GM21390 (cell line): ENCODE data around the gene POLN.
"Not testable (repeated sequence)": the region's sequence is repeated elsewhere in the genome, so short reads cannot be mapped to it uniquely, and the experiment has no call there.

ENCODE experiments used
- ATAC-seq: cut with Tn5 transposase; IDR thresholded peaks from one replicate; pipeline ENCODE4 v1.9.1; 2021; ENCODE audit not compliant: unreplicated experiment

The POLN gene

DNA sequence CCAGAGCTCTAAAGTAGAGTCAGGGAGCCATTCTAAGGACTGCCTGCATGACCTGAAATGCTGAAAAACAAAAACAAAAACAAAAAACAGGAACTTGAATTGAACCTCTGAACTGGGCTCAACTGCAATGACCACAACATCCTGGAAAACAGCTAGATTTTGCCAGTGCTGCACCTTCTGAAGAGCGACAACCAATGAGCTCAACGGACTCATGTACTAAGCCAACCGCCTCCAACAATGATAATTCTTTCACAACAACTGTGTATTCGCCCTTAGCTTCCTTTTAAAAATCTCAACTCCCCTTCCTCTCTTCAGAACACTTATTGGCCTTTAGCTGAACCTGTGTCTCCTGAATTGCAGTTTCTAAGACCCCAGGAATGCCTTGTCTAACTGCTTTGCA is 69.8 kb downstream of the POLN start:
- no peak for ATAC-seq

DNA sequence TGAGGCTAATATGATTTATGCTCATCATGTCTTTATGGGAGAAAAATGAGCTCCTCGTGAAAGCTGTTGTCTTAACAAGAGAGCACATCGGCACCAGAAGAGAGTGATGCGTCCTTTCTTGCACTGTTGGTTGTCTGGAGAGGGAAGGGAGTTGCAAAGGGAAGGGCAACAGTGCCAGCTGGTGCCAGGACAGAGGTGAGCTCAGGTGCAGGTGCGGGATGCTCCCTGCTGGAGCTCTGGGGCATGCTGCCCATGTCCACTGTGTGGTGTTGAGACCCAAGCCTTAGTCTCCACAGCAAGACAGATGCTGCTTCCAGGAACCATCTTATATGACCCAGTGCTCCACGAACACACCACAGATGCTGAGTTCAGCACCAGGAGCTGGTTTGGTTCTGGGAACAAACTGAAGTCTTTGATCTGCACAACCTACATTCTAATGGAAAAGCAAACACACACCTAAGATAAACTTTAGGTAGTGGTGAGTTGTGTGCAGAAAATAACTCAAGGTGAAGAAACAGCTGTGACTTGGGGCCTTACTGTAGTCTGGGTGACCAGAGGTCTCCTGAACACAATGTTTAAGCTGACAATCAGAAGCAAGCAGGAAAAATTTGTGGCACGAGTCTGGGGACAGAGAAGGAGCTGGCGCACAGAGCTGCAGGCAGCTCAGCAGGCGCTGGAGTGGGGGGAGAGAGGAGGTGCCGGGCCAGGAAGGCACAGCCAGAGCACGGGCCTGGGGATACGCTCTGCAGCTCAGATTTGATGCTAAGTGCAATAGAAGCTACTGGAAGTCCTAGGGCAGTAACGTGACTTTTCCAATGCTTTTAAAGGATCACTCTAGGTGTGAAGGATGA is 73.2 kb downstream of the POLN start:
- no peak for ATAC-seq

DNA sequence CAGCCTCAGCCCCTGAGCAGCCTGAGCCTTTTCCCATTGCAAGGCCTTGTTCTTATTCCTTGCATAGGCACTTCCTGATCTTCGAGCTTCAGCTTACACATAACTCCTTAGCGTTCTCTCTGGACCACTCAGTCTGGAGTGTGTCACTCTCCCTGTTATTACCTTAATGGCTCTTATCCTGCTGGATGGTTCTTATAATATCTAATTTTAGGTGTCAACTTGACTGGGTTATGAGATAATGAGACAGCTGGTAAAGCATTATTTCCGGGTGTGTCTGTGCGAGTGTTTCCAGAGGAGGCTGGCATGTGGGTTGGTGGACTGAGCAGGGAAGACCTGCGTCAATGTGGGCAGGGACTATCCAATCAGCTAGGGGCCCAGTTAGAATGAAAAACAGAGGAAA is 75.7 kb downstream of the POLN start:
- ATAC-seq = no peak

DNA sequence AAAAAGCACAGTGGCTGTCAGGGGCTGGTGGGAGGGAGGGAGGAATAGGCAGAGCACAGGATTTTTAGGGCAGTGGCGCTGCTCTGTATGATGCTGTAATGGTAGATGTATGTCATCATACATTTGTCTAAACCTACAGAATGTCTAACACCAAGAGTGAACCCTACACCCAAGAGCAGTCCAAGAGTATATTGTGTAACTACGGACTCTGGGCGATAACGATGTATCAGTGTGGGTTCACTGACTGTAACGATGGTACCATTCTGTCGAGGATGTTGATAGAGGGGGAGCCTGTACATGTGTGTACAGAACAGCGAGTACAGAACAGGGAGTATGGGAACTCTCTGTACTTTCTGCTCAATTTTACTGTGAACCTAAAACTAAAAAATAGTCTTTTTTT is 76.5 kb downstream of the POLN start:
- ATAC-seq = no peak

DNA sequence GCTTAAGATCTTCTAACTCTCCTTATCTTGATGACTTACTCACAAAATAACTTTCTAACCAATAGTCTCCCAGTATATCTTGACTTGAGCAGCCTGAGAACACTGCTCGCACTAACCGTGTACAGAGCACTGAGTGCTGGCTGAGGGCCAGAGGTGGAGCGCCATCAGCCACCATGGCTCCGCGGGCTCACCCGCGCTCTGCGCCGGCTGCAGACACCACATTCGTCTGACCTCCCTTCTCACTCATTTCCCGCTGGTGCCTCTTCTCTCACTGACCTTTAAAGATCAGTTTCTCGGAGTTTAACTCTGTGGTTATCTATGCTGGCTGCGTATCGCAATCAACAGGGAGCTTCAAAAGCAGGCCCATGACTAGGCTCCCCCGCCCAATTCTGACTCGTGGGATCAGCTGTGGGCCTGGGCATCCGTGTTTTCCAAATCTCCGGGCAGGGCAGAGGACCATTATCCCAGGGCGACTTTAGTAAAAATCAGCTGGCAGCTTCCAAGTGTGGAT is 78.6 kb downstream of the POLN start:
- ATAC-seq = no peak

DNA sequence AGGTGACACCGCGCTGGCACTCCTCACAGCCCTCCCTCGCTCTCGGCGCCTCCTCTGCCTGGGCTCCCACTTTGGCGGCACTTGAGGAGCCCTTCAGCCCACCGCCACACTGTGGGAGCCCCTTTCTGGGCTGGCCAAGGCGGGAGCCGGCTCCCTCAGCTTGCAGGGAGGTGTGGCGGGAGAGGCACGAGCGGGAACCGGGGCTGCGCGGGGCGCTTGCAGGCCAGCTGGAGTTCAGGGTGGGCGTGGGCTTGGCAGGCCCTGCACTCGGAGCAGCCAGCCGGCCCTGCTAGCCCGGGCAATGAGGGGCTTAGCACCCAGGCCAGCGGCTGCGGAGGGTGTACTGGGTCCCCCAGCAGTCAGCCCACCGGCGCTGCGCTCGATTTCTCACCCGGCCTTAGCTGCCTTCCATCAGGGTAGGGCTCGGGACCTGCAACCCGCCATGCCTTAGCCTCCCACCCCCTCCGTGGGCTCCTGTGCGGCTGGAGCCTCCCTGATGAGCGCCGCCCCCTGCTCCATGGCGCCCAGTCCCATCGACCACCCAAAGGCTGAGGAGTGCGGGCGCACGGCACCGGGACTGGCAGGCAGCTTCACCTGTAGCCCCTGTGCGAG is 80.7 kb downstream of the POLN start:
- ATAC-seq = not testable (repeated sequence)

DNA sequence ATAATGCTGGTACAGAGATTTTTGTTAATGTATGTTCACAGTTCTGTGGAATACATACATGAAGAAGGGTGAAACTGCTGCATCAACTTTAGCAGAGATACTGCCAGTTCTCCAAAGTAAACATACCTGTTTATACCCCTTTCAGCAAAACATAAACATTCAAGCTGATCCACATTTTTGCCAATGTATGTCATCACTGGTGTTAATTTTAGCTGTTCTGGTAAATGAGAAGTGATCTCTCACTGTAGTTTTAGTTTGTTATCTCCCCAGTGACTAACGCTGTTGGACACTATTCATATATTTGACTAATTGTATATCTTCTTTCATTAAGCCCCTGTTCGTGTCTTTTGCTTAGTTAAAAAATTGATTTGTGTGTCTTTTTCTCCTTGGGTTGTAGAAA is 82.0 kb downstream of the POLN start:
- no peak for ATAC-seq

DNA sequence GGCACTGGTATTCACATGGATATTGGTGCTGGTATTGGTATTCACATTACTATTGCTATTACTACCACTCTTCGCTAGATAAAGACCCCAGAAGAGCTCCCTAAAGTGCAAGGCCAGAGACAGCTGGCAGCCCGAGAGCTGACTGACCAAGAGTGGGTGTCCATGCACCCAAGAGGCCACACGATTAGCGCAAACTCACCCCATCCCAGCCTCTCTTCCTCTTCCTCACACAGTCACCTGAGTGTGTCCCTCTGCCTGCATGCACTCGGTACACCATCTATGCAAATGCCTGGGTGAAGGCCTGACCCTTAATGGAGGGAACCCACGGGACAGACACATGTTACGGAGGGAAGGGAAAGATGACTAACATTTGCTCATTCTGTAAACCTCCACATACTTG is 86.7 kb downstream of the POLN start:
- ATAC-seq = no peak

DNA sequence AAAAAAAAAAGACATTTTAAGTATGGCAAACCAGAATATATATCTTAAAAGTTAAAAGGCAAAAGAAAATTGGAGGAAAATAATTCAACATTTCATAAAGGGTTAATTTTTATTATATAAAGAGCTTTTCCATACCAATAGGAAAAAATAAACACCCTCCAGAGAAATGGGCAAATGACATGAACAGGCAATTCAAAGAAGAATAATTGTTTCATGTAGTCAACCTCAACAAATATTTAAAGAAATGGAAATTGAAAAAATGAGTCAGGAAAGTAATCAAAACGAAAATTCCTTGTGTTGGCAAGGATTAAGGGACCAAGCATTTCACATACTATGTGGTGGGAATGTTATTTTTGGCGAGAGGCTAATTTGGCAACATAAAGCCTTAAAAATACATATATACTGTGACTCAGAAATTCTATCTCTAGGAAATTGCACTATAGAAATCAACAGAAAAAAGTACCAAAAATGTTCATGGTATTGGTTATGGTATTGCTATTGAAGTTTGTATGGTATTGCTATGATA is 87.6 kb downstream of the POLN start:
- ATAC-seq = no peak

DNA sequence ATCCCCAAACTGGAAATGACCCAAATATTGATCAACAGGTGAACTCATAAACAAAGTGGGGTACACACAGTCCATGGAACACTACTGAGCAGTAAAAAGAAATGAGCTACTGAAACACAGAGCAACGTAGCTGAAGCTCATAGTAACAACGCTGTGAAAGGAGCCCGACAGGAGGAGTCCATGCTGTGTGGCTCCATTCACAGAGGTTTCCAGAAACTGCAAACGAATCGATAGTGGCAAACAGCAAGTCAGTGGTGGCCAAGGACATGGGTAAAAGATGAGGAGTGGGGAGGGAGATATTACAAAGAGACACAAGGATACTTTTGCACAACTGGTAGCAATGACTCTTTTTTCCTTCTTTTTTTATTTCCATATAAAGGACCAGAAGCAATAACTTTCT is 90.4 kb downstream of the POLN start:
- no peak for ATAC-seq

DNA sequence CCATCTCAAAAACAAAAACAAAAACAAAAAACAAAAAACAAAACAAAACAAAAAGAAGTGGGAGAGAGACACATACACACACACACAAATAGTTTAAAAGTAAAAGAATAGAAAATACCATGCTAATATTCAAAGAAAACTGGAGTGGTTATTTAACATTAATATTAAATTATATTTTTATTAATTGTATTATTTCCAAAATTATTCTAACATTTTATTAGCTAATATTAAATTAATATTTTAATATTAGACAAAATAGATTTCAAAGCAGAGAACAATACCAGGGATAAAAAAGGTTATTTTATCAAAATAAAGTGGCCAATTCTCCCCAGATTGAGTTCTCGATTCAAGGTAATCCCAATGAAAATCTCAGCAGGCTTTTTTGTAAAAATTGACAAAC is 91.8 kb downstream of the POLN start:
- ATAC-seq = no peak

DNA sequence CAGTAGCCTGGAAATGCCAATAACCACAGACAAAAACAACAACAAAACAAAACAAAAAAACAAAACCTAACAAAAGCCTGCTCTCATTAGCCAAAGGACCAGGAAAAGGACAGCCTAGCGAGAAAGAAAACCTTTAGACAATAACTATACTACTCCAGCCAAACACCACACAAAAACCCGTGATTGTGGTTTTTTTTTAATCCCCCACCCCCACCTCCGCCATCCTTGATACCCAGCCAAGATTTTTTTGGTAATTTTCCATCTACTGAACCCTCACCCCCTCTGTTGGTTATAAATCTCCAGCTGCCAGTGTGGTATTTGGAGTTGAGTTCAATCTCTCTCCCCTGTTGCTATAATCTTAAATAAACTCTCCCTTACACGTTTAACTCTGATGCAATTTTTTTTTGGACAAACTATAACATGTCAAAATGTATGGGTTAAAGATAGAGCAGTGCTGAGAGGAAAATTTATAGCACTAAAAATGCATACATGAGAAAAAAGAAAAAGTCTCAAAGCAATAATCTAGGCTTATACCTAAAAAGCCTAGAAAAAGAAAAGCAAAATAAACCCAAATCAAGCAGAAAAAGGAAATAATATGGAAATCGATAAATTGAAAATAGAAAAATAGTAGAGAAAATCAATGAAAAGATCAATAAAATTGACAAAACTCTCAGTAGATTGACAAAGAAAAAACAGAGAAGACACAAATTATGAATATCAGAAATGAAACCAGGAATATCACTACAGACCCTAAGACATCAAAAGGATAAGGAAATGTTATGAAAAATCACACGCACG is 99.1 kb downstream of the POLN start:
- ATAC-seq = no peak

DNA sequence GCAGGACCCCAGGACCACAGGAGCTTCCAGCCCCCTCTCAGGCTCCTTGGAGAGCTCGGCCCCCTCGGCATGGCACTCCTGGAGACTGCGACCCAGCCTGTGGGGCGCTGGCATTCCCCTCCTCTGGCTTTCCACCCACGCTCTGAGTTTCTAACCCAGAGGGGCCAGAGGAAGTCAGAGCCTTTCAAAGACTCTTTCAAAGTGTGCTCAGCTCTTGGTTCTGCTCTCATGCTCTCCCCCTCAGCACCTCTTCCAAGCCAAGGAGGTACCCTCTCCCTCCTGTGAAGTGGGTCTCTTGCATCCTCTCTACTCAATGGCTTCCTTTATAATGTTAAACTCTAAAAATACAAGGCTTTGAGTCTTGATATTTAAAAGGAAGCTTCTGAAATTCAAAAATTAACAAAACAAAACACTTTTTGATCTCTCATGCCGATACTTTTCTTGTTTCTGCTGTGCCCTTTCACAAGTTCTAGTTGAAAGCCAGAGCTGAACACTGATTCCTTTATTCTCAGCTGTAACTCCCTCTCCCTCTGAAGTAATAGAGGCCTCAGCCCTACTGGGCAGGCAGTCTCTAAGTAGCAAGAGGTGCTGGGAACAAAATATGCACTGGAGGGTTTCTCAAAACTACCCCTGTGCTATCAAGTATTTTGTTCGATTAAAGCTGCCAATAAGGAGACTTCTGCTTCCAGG is 100.0 kb downstream of the POLN start:
- ATAC-seq = no peak

DNA sequence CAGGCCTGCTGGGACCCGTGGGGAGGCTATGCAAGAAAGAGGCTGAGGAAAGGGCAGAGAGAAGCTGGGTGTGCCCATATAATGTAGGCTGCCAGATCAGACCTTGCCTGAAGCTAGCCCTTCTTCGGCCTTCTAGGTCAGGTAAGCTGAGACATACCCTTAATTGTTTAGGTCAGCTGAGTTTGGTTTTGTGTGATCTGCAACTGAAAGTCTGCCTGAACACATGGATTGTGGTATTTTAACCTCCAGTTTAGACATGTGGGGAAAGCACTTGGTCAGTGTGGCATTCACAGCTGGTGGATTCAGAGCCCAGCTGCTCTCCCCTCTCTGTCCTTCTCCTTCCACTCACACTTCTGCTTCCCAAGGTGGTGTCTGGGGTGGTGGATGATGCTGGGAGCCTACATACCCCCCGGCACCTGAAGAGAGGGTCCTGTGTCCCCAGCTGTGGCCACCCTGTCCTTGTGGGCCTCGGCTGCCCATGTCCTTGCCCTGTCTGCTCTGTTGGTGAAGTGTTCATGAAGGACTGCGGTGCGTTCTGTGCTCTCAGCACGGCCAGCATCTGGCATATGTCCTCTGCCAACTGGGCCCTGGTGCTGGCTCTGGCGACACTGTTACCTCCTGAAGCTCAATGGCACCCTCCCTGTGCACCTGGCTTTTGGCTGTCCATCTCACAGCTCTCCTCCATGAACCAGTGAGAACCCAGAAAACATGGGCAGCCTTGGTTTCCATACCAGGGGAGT is 100.7 kb downstream of the POLN start:
- ATAC-seq = no peak

DNA sequence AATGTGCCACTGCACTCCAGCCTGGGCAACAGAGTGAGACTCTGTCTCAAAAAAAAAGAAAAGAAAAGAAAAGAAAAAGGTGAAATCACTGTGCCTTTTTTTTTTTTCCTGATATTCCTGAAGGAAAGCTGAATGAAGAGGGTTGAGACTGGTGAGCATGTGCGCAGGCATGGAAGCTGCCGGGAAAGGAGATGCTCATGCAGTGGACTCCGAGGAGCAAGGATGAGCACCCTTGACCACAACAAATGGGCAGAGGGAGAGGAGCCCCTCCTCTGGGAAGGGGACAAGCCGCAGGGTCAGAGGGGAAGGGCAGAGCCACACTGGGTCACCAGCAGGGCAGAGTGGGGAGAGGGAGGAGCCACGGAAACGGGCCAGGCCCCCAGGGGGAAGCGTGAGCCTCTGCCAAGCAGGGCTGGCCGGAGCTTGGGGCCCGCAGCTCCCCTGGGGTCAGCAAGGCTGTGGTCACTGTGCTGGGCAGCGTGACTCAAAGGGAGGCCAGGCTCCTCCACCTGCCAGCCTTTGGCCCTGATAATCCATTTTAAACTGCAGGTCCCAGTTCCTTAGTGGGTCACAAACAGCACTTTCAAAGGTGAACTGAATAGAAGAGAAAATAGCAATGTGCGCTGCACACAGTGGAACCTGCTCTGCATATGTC is 102.9 kb downstream of the POLN start:
- ATAC-seq = no peak

DNA sequence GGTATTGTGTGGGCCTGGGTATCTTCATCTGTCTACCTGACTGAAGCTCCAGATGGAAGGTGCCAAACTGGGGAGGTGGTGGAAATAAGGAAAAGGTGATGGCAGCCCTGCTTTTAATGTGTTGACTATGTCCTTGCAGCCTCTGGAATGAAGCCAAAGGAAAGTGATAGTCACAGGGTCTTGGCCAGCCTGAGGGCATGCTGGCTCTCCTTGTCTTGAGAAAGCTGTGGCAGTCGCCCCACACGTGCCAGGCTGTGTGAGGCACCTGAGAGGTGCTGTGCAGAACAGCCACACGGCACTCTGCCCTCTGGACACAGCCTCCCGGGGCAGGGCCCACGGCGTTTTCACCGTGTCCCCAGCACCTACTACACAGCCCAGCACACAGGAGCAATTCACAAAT is 105.2 kb downstream of the POLN start:
- no peak for ATAC-seq

DNA sequence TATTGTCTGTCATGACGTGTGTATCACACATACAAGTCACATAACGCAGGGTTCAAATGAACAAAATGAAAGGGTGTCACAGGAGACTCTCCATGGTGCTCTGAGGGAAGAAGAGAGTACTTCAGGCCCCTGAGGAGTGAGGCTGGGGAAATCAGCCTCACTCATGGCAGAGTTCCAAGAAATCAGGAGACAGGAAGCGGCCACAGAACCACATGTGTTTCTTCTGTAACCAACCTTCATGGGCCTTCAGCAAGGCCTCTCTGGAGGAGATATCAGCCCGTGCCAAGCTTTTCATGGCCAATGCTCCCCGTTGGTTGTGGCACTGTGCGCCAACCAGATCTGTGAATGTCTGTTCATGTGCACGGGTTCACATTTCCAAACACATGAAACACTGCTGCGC is 106.8 kb downstream of the POLN start:
- ATAC-seq = no peak

DNA sequence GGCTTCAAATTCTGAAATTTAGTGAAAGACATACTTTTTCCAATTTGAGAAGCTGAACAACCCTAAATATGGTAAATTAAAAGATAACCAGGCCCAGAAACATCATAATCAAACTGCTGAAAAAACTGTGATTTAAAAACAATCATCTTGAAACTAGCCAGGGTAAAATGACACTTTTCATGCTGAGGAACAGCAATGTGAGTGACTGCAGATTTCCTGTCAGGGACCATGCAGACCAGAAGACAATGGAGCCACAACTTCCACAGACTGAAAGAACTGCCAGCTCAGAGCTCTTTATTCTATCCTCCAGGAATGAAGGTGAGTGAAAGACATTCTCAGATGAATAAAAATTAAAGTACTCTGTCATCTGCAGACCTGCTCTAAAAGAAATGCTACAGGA is 109.5 kb downstream of the POLN start:
- no peak for ATAC-seq

DNA sequence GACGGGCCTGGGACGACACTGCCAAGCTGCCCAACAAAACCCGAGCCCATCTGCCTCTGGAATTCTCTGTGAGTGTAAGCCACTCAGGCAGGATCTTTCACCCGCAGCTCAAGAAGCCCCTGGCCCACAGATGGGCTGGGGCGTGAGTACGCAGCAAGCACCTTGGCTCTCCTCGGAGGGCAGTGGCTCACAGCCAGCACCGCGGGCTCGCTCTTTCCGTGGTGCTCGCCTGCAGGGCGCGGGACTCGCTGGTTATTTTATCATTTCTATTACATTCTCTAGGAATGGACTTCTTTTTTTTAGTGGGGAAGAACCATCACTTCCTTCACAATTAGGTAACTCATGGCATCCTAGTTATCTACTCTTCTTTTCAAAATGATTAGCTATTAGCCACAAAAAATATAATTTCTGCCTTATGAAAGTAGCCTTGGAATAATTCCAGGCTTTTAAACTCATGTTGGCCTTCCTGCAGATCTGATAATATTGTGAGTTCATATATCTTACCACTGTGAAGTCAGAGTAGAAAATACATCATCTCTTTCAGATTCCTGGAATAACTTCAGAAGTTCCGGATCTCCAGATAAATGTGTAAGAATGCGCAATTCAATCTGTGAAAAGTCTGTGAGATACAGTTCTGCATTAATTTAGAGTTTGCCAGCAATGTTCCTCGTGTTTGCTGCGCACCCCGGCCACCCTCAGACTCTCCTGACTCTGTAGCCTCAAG is 114.2 kb downstream of the POLN start:
- no peak for ATAC-seq
